Bronchial epithelial cell (primary cell): ENCODE measurements around the gene DAB1. TPM values are rescaled to one million over a fixed set of nuclear protein-coding genes. Genes with fewer than 3 reads are reported as not detected.

Experiments
- DNase-seq: peaks from one replicate; pipeline ENCODE4 v3.0.0-alpha.2; 2010; ENCODE audit warnings: low read depth
- FAIRE-seq: peaks from 2 replicates; lab custom pipeline; 2011; peaks lifted over from hg19 to GRCh38; lab: Jason Lieb, UNC
- H3K27me3 ChIP-seq: 2 replicates; pipeline ENCODE4 v1.5.1; 2011; ENCODE audit warnings: low read length; ENCODE audit not compliant: control insufficient read depth, insufficient read depth
- H3K36me3 ChIP-seq: 2 replicates; pipeline ENCODE4 v1.5.1; 2011; ENCODE audit warnings: low read length; ENCODE audit not compliant: control insufficient read depth, insufficient read depth
- H3K4me3 ChIP-seq: 2 replicates; pipeline ENCODE4 v1.5.1; 2011; ENCODE audit warnings: mild to moderate bottlenecking, low read depth, low read length, control low read depth
- total RNA-seq: library from RNA; depleted of rRNA; stranded (reverse); fragments of >200 nt; gene quantifications from 2 replicates; pipeline ENCODE4 v1.2.1, GENCODE V29; 2014
- TF ChIP-seq, protein P1 (sequence below): IDR thresholded peaks from 2 replicates; pipeline ENCODE4 v1.5.1; 2011; ENCODE audit warnings: mild to moderate bottlenecking, moderate library complexity, low read length, control low read depth, inconsistent platforms; ENCODE audit not compliant: insufficient read depth, severe bottlenecking

Gene DAB1
- total RNA-seq, 1 donor from 2014 or later = not detected

DNA sequence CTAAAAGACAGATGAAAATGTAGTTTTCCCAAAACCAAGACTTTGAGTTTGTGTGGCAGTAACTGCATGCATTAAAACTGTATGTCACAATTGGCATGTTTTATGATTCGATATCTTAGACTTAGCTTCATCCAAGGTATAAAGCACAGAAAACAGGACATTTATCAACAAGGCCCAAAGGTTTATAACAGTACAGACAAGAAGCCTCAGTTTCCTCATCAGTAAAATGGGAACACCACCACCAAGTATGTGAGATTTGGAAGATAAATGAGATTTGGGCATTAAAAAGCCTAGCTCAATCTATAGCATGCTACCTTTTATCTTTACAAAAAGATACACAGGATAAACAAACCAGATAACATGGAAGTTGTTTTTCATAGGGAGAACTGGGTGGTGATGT lies 128.5 kb downstream of the DAB1 start:
- peaks cover 2% of the 10 kb centered on the region for H3K27me3 ChIP-seq
- no peak for FAIRE-seq
- no peak overlapping the region for H3K4me3 ChIP-seq
- no peaks in the 10 kb centered on the region for H3K36me3 ChIP-seq
- no peak for DNase-seq
- TF ChIP-seq, protein P1, sequence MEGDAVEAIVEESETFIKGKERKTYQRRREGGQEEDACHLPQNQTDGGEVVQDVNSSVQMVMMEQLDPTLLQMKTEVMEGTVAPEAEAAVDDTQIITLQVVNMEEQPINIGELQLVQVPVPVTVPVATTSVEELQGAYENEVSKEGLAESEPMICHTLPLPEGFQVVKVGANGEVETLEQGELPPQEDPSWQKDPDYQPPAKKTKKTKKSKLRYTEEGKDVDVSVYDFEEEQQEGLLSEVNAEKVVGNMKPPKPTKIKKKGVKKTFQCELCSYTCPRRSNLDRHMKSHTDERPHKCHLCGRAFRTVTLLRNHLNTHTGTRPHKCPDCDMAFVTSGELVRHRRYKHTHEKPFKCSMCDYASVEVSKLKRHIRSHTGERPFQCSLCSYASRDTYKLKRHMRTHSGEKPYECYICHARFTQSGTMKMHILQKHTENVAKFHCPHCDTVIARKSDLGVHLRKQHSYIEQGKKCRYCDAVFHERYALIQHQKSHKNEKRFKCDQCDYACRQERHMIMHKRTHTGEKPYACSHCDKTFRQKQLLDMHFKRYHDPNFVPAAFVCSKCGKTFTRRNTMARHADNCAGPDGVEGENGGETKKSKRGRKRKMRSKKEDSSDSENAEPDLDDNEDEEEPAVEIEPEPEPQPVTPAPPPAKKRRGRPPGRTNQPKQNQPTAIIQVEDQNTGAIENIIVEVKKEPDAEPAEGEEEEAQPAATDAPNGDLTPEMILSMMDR = no peak

DNA sequence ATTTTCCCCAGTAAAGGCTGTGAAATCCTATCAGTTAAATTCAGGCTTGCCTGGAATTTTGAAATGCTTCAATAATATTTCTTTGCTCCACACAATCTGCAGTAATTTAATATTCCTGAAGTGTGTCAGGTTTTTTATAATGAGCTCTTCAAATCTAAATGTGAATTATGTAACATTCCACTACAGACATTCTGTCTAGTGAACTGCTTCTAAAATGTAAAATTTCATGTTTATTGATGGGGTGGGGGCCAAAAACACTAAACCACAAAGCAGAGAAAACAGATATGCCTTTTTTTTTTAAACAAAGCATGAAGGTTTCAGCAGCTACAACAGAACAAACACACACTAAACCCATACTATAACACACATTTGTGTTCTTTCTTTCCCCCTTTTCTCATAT lies 129.7 kb downstream of the DAB1 start:
- Histone ChIP-seq H3K36me3 (no peaks in the 10 kb centered on the region), H3K27me3 (peaks cover 2% of the 10 kb centered on the region), H3K4me3 (no peak overlapping the region)
- TF ChIP-seq, protein P1 = no peak
- FAIRE-seq = no peak
- DNase-seq = no peak

DNA sequence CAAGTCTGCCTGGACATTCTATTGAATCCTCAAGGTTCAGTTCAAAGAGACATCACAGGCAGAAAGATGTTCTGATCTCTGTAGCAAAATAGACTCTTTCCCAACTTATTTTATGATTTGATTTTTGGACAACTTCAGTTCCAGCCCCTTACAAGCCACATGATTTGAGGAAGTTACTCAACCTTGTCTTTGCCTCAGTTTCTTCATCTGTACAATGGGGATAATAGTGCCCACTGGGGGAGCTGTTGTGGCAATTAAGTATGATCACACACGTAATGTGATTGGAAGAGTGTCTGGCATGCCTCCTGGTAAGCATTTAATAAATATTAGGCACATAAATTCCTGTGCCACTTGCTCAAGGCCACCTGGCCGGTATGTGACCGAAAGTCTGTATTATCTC lies 130.6 kb downstream of the DAB1 start:
- TF ChIP-seq, protein P1 = no peak
- FAIRE-seq = no peak
- DNase-seq = no peak
- H3K4me3 ChIP-seq = no peak overlapping the region
- H3K36me3 ChIP-seq = no peaks in the 10 kb centered on the region
- H3K27me3 ChIP-seq = peaks cover 2% of the 10 kb centered on the region

DNA sequence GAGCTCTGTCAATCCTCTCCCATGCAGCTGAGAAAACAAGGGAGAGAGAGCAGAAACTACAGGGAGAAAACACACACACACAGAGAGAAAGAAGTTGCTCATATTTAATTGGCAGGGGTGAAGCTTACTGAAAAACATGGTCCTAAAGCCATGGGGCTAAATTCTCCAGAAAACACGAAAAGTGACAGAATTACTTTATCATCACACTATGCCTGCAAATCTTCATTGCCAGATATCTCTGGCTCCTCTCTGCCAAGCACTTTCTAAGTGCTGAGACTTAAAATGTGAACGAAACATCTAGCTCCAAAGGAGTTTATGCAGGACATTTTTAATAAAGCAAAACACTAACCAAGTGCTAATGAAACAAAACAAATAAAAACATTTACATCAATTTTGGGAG lies 134.1 kb downstream of the DAB1 start:
- DNase-seq (no peak), FAIRE-seq (no peak)
- Histone ChIP-seq H3K36me3 (no peaks in the 10 kb centered on the region), H3K4me3 (no peak overlapping the region), H3K27me3 (peaks cover 2% of the 10 kb centered on the region)
- TF ChIP-seq, protein P1 = no peak

DNA sequence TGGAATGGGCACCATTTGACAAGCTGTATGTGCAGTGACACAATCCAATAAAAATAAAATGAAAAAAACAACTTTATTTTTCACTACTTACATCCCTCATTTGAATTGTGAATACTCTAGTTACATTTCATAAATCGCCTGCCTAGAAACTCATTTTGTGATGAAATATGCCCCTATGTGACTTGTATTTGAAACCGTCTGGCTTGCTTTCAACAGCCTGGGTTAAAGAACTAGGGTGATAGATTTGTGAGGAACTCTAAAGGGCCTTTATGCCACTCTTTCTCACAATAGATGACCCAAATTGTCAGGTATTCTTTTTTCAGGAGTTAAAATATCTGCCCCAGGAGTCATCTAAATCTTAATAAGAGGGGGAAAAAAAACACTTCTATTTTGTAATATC lies 137.9 kb downstream of the DAB1 start:
- H3K27me3 ChIP-seq = no peaks in the 10 kb centered on the region
- H3K36me3 ChIP-seq = no peaks in the 10 kb centered on the region
- no peak for DNase-seq
- no peak overlapping the region for H3K4me3 ChIP-seq
- TF ChIP-seq, protein P1 = no peak
- FAIRE-seq = no peak

DNA sequence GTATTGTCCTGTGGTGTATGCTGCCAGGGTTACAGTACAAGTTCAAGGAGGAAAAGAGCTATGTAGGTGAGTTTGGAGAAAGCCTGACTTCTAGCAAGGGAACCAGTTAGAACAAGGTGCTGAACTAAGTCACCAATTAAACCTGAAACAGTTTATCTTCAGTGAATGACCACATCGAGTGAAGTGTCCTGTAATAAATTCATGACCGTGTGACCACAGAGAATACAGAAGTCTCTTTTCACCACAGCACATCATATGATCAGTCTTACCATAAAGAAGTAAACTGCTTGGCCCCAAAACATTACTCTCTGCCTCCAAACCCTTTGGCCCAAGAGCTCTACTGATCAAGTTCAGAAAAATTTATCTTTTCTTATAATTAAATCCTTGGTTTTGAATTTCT lies 141.4 kb downstream of the DAB1 start:
- DNase-seq (no peak), FAIRE-seq (no peak)
- H3K36me3 ChIP-seq = no peaks in the 10 kb centered on the region
- no peaks in the 10 kb centered on the region for H3K27me3 ChIP-seq
- TF ChIP-seq, protein P1 = no peak
- H3K4me3 ChIP-seq = no peak overlapping the region
